HK-2 (cell line): ENCODE data around the gene OOSP1.
"Not testable (repeated sequence)": the region's sequence is repeated elsewhere in the genome, so short reads cannot be mapped to it uniquely, and the experiment has no call there.

ENCODE experiments used
- DNase-seq: peaks from one replicate; pipeline ENCODE4 v3.0.0-alpha.2; 2018; ENCODE audit not compliant: unreplicated experiment

OOSP1 gene, protein sequence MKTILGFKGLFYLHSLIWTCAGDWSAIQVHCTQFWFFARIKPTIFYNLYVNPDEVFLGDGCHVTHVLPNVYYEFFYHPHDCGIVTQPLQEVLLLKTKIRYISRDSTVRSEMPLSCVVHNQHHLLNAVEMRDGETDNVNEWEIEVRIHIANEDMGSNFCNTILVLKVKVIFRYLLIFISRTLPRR

DNA sequence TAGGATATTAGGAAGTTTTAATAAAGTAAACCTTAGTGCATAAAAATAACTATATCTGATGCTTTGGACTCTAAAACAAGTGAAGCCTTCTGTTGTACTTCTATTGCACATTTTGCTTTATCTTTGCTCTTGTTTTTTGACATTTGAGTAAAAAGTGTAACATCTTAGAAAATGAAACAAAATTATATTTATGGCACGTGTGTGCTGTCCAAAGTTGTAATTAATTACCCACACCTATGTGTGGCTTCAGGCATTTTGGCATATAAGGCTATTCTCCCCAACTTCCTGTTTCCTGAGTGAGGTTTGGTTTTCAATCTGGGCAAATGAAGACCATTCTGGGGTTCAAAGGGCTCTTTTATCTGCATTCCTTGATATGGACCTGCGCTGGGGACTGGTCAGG is at the start of gene OOSP1:
Gene OOSP1, plus strand, starts transcription at position 301 of the 400 bp plus-strand sequence. Its CDS starts 23 bp downstream, at position 324.
- no peak for DNase-seq

DNA sequence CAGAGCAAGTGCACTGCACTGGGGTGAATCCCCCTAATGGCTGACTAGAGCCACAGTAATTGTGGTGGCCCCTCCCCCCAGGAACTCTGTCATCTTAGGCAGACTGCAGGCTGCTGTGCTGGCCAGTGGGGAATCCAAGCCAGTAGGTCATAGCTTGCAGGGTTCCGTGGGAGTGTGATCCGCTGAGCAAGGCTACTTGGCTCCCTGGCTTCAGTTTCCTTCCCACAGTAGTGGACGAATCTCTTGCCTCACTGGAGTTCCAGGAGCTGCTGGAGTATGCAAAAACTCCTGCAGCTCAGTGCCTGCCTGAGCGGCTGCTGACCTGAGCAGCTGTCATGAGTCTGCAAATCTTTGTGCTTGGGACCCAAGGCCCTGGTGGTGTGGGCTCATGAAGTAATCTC is 46.5 kb upstream of the OOSP1 start:
- DNase-seq: no peak

DNA sequence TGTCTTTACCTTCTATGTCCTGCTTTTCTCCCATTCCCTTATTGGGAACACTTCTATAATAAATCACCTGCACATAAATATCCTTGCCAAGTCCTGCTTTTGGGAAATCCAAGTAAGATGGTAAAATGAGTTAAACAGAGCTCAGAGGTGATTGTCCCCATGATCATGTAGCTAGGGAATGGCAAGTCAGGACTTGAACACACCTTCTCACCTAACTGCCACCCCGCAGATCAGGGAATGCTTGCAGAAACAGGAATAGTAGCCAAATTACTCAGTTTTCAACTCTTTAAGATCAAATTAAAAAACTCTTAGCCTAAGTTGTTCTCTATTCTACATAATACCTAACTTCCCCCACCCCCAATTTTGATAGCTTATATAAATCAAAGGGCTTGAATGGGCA is 43.6 kb upstream of the OOSP1 start:
- no peak for DNase-seq

DNA sequence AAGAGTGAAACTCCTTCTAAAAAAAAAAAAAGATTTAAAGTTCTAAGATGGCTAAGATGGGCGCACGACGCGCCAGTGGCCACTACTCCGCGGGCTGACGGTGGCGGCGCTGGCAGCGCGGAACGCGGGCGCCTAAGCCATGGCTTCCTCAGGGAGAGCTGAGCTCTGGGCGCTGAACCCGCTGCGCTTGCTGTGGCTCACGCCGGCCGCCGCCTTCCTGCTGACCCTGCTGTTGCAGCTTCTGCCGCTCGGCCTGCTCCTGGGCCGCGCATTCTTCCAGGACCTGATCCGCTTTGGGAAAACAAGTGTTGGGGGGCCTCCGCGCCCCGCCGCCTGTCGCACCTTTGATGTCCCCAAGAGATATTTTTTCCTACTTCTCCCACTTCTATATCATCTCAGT is 40.2 kb upstream of the OOSP1 start:
- no peak for DNase-seq

DNA sequence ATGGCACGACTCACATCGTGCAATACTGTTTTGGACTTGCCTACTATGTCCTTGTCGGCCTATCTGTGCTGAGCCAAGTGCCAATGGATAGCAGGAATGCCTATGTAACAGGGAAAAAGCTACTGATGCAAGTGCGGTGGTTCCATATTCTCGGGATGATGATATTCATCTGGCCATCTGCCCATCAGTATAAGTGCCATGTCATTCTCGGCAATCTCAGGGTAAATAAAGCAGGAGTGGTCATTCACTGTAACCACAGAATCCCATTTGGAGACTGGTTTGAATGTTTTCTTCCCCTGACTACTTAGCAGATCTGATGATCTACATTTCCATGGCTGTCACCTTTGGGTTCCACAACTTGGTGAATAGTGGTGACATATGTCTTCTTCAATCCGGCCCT is 39.6 kb upstream of the OOSP1 start:
- no peak for DNase-seq

DNA sequence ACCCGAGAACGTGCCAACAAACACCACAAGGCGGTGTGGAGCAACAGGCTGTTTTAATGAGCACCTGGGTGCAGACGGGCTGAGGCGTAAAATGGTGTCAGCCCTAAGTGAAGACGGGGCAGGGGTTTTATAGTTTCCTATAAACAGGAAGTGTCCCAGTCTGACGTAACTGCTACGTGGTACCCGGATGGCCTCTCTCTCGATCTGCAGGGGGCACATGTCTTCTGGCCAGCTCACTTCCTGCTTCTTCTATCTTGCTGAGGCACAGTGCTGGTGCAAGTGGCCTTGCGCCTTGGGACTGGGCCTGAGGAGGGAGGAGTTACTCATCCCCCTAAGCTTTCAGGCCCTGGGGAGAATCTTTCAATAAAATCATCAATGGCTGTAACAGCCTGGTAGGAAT is 38.7 kb upstream of the OOSP1 start:
- DNase-seq: no peak

DNA sequence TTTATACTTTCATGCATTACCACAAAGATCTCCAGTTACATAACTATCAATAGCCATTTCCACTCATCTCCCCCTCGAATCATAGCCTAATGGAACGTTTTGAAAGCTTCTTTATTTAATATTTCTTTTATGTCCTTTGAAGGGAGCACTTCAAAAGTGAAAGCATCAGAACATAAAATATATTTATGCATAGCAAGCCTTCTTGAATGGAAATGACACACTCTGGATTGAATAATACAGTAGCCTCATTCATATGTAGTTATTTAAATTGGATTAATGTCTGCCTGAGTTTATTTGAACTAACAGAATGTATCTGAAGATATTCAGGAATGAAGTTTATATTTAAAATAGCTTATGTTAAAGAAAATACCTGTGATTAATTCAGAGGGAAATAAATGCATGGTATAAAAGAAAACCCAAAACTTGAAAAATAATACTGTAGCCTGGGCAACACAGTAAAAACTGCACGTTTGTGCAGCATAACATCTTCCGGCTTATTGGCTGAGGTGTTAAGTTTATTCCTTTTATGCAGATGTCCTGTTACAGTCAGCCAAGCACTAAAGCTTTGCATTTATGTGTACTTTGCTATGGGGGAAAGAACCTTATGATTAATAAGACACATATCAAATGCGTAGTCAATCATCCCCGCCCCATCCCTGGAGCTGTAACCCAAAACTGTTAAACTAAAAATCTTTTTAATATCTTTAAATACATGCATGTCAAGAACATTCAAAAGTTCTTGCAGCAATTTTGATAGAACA is 37.7 kb upstream of the OOSP1 start:
- DNase-seq: no peak

DNA sequence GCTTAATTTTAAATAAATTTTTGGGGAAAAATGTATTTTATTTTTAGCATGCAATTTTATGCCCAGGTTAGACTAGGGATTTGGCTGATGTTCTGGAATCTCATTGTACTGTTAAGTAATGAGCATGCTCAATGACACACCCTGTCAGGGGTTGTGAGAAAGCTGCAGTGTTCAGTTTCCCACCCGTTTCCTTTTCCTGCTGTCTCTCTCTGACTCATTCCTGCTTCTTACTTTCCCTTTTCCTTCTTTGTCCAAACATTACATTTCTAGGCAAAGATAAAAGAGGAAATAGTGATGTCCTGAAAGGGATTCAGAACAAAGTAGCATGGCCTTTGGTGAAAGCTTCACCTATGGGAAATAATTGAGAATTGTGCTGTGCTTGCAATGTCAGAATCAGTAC is 36.9 kb upstream of the OOSP1 start:
- no peak for DNase-seq

DNA sequence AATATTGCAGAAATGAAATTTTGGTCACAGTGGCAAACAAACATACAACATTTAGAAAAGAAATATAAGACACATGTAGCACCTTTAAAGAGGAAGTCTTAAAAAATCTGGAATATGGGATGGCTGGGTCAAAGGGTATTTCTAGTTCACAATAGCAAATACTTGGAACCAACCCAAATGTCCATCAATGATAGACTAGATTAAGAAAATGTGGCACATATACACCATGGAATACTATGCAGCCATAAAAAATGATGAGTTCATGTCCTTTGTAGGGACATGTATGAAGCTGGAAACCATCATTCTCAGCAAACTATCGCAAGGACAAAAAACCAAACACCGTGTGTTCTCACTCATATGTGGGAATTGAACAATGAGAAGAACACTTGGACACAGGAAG is 34.7 kb upstream of the OOSP1 start:
- DNase-seq: not testable (repeated sequence)

DNA sequence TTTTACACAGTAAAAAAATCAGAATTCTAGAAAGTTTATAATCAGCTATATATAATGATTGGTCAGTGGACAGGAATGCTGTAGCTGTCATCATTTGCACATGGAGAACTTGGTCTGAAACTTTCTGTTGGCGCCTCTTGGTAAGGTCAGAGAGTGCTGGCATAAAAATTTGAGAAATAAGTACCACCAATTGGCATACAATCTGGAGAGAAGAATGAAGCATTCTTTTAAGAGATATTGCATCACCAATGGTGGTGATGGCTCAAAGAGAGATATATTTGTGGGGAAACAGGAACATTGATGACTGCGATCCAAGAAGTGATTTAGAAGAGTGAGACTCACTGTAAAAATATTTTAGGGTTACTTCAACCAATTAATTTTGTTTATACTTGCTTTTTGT is 19.8 kb upstream of the OOSP1 start:
- DNase-seq: no peak

DNA sequence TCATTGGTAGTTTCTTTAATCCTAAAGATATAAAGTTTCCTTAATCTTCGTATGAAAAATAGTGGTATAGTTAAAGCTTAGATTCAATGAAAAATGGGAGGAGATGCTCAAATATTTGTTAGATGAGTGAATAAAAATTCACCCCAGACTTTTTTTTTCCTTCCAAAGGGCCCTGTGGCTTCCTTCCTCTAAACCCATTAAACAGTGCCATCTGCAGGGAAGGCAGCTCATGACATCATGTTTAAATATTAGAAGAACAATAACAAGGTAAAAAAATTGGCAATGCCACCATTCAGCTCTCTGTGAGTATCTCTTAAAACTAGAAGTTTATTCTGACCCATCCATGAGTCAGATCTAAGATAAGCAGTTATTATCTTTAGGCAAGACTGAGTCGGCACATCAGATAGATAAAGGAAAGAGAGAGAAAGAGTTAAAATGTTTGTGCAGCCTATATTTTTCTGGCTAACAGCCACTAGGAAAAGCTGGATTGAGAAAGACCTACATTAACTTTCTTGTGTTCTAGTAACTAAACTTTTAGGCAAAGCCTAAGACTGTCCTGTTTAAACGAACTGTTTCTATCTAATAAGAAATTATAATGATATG is 19.1 kb upstream of the OOSP1 start:
- DNase-seq: peak; percentile 5

DNA sequence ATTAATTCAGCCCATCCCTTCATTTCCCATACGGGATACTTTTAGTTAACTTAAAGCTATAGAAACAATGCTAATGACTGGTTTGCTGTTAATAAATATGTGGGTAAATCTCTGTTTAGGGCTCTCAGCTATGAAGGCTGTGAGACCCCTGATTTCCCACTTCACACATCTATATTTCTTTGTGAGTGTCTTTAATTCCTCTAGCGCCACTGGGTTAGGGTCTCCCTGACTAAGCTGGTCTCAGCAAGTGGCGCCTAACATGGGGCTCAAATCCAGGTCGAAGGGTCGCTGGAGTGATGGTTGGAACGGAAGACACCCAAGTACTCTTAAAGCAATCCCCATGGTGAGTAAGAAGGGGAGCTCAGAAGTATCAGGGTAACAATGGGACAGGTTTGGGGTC is 14.4 kb upstream of the OOSP1 start:
- no peak for DNase-seq

DNA sequence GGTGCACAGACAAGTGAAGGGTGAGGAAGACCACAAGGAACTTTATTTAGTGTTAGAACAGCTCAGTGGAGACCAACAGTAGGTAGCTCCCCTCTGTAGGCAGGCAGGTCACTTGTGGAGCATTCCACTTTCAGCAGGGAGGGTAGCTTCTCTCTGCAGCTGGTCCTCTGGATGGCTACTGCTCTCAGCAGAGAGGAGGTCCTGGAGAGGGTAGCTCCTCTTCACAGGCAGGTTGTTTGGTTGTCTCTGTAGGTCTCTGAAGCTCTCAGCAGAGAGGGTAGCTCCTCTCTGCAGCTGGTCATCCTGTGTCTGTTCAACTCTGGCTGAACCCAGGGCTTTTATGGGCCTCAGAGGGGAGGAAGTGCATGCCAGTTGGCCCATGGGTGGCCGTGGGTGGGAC is 6.5 kb upstream of the OOSP1 start:
- no peak for DNase-seq

DNA sequence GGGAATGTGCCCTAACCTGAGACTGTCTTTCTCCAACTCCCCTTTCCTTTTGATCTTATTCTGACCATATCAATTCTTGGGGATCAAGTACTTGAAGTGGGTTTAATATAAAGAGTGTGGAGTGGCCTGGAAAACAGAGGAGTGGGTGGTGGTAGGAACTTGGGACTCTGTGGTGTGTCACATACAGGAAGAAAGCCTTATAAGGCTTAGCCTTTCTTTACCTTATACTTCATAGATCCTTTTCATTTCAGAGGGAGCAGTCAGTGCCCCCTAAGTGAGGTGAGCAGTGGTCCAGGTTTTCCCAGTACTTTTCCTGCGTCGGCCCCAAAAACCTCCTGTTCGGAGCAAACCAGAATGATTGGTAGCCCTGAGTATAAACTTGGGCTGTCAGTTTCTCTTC is 486 bp downstream of the OOSP1 start:
- no peak for DNase-seq

DNA sequence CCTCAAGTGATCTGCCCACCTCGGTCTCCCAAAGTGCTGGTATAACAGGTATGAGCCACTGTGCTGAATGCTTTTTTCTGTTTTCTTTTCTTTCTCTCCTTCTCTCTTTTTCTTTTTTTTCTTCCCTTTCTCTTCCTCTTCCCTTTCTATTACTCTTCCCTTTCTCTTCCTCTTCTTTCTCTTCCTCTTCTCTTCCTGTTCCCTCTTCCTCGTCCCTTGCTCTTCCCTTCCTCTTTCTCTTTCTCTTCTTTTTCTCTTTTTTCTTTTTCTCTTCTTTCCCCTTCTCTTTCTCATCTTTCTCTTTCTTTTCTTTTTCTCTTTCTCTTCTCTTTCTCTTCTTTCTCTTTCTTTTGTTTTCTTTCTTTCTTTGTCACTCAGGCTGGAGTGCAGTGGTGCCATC is 1.2 kb downstream of the OOSP1 start:
- DNase-seq: no peak

DNA sequence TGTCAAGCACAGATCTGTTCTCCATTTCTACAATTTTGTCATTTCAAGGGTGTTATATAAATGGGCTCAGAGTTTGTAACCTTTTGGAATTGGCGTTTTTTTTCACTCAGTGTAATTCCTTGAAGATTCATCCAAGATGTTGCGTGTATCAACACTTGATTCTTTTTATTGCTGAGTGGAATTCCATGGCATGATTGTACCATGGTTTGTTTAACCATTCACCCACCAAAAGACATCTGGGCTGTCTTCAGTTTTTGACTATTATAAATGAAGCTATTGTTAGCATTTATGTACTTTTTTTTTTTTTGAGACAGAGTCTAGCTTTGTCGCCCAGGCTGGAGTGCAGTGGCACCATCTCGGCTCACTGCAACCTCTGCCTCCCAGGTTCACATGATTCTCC is 2.9 kb downstream of the OOSP1 start:
- DNase-seq: no peak

DNA sequence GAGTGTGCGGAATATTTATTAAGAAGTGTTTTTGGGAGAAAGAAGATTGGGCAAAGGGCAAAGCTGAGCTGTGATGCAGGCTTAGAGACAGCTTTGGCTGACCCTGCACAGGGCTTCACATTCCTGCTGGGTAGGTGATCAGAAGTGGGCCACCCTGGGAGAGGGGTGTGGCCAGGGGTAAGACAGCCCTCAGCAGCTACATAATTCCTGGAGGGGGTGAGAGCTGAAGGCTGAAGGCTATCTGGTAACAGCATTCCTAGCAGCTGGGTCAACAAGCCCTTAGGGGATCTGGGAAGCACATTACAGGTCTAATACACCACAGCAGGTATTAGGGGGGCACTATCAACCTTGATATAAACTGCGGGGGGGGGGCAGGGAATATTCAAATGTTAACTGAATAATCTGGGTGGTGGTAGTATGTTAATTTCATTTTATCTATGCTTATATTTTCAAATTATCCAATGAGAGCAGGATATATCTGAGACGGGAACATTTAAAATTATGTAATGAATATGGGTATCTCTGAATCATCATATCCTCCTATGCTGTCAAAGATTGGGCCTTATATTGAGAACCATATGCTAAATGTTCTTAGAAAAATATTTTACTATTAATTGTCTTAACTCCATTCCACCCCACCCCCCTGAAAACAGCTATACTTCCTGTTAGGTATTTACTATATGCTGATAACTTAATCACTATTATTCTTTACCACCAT is 5.9 kb downstream of the OOSP1 start:
- no peak for DNase-seq

DNA sequence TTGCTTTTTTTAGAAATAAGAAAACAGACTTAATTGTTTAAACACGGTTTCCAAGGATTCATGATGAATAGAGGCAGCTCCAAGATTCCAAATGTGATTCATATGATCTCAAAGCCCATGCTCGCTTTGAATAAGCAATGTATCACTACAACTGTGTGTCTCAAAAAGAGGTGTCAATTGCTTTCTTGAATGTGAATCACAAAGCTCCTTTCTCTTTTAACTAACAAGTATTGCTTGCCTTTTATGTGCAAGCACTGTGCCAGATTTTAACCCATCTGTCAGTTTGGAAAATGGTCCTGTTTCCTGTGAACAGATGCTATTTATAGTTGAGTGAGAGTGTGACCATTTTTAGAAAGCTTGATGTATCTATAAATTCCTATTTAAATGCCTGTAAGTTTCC is 6.5 kb downstream of the OOSP1 start:
- DNase-seq: no peak

DNA sequence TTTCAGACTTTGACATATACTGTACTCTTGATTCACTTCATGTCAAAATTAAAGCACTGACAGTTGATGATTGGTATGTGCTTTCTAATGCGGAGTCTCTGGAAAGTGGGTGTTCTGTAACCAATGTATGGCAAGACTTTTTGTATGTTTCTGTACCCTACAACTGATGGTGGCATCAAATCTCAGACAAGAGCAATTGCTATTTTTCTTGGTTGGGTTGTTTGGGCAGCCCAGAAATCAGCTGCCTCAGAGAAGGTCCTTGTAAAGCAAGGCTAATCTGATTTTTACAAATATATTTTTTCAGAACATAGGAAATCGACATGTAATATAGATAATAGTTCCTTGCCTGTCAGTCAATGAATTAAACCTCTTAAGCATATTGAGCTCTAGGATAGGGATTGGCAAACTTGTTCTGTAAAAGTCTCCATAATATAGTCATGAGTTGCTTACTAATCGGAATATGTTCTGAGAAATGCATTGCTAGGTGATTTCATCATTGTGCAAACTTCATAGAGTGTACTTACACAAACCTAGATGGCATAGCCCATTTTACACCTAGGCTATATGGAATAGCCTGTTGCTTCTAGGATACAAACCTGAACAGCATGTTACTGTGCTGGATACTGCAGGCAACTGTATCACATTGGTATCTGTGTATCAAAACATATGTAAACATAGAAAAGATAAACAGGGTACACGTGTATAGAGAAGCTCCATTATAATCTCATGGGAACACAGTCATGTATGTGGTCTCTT is 15.4 kb downstream of the OOSP1 start:
- no peak for DNase-seq

DNA sequence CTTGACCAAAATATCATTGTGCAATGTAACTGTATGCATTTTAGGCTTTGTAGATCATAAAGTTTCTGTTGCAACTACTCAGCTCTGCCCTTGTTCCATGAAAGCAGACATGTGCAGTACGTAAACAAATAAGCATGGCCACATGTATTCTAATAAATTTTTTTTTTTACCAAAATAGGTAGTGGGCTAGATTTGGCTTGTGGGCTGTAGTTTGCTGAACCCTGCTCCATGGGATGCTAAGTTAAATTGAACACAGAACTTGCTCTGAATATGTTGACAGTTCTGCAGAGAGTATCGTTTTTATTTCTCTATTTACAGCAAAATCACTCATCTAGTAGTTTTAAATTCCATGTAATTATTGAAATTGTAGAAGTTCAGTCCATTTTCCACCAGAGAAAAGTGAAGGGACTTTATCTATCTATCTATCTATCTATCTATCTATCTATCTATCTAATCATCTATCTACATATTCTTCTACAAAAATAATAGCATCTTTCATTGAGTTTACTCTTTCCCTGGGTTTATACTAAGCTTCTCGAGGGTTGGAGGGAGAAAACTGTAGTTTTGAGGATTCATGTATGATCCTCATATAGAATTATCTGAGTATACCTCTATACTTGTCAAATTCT is 16.1 kb downstream of the OOSP1 start:
- no peak for DNase-seq

DNA sequence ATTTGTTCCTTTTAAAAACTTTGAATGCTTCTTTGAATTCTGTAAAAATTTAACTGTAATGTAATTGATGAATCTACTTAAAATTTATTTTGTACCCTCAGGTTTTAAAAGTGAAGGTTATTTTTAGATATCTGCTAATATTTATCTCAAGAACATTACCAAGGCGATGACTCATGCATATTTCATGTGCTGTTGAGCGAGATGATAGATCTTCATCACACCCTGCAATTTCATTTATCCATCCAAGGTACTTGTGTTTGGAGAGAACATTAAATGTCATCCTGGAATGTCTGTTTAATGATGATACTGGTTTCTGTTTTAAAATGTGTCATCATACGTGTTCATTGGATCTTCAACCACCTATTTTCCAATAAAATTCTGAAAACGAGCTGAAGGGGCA is 18.9 kb downstream of the OOSP1 start:
- DNase-seq: no peak
